Thoracic aorta (tissue), 2 donors: ENCODE results near the gene NSMF. TPM values are rescaled to one million over a fixed set of nuclear protein-coding genes. Genes with fewer than 3 reads are reported as not detected.

Experiments used
- ATAC-seq: fragments of 150-250 bp; one replicate; pipeline ENCODE4 v1.8.0; 2017; ENCODE audit warnings: low read depth; ENCODE audit not compliant: insufficient number of reproducible peaks, low FRiP score
- DNase-seq: peaks from one replicate; pipeline ENCODE4 v3.0.0-alpha.2; 2020; ENCODE audit warnings: low spot score
- H3K27ac ChIP-seq, 2 donors: fragments of 200-600 bp; sonication (generic); 1 replicate in 1 of 2; 2 replicates in 1 of 2; pipeline ENCODE4 v1.5.1; 2016; ENCODE audit warnings: mild to moderate bottlenecking in 2 of 2, moderate library complexity in 2 of 2
- H3K27me3 ChIP-seq: fragments of 200-600 bp; sonication (generic); replicated peaks from 2 replicates; pipeline ENCODE4 v1.6.0; 2016; ENCODE audit warnings: mild to moderate bottlenecking; ENCODE audit not compliant: insufficient read depth
- H3K36me3 ChIP-seq: fragments of 200-600 bp; sonication (generic); one replicate; pipeline ENCODE4 v1.5.1; 2016
- H3K4me1 ChIP-seq, 2 donors: fragments of 200-600 bp; sonication (generic); 1 replicate in 1 of 2; 2 replicates in 1 of 2; pipeline versions ENCODE4 v1.5.1 to v1.6.0; 2016; ENCODE audit warnings: low read depth in 2 of 2, mild to moderate bottlenecking in 1 of 2; ENCODE audit not compliant: control insufficient read depth in 1 of 2
- H3K4me3 ChIP-seq: fragments of 200-600 bp; sonication (generic); 2 replicates; pipeline ENCODE4 v1.5.1; 2016; ENCODE audit warnings: mild to moderate bottlenecking
- H3K9me3 ChIP-seq: fragments of 200-600 bp; sonication (generic); 2 replicates; pipeline ENCODE4 v1.5.1; 2016
- CTCF ChIP-seq: fragments of 200-600 bp; sonication (generic); IDR thresholded peaks from one replicate; pipeline ENCODE4 v1.5.1; 2019; ENCODE audit warnings: antibody characterized with exemption
- total RNA-seq, 2 donors: library from RNA; depleted of rRNA; stranded (reverse); fragments of >200 nt; gene quantifications; one replicate each; pipeline versions ENCODE4 v1.1.0 to v1.2.3, GENCODE V29; 2016

NSMF gene
- total RNA-seq, 2 donors from 2014 or later = 168 to 251 TPM

- no peak overlapping the region for H3K4me3 ChIP-seq
- no peaks in the 10 kb centered on the region for H3K27me3 ChIP-seq
- H3K36me3 ChIP-seq = peaks cover 5% of the 10 kb centered on the region
- no peak for TF ChIP-seq CTCF
- H3K4me1 ChIP-seq = peaks cover 14 to 32% of the 10 kb centered on the region in 2 donors
- no peak overlapping the region for H3K27ac ChIP-seq
- H3K9me3 ChIP-seq = no peaks in the 10 kb centered on the region
- no peak for ATAC-seq
- DNase-seq = no peak
Observed at GRCh38 chr9:137460363-137461315, 1.5 kb upstream of the NSMF start.

- H3K36me3 ChIP-seq = peaks cover 5% of the 10 kb centered on the region
- peak overlapping the region; percentile 61 to 97 for H3K27ac ChIP-seq
- ATAC-seq (no peak), DNase-seq (no peak)
- no peaks in the 10 kb centered on the region for H3K9me3 ChIP-seq
- H3K4me3 ChIP-seq = peak overlapping the region; percentile 97
- TF ChIP-seq CTCF = no peak
- H3K4me1 ChIP-seq = peaks cover 23 to 40% of the 10 kb centered on the region in 2 donors
- H3K27me3 ChIP-seq = no peaks in the 10 kb centered on the region
Observed at GRCh38 chr9:137459601-137460362, 648 bp upstream of the NSMF start.

- ATAC-seq (peak; percentile 27), DNase-seq (no peak)
- Histone ChIP-seq H3K4me3 (peak overlapping the region; percentile 97), H3K27me3 (no peaks in the 10 kb centered on the region), H3K27ac (peak overlapping the region; percentile 97 to 99), H3K4me1 (peaks cover 28 to 51% of the 10 kb centered on the region in 2 donors), H3K36me3 (peaks cover 8% of the 10 kb centered on the region), H3K9me3 (no peaks in the 10 kb centered on the region)
- no peak for TF ChIP-seq CTCF
Observed at GRCh38 chr9:137458194-137459151, 661 bp downstream of the NSMF start.

- no peak for ATAC-seq
- H3K36me3 ChIP-seq = peaks cover 11% of the 10 kb centered on the region
- DNase-seq = no peak
- H3K27ac ChIP-seq = peak overlapping the region; percentile 97 to 99
- peak; percentile 54 for TF ChIP-seq CTCF
- H3K9me3 ChIP-seq = no peaks in the 10 kb centered on the region
- no peaks in the 10 kb centered on the region for H3K27me3 ChIP-seq
- peak overlapping the region; percentile 97 for H3K4me3 ChIP-seq
- H3K4me1 ChIP-seq = peaks cover 28 to 52% of the 10 kb centered on the region in 2 donors
Observed at GRCh38 chr9:137457406-137458193, 1.5 kb downstream of the NSMF start.
